Measurements from ENCODE around the gene LDB2. TPM values are rescaled to one million over a fixed set of nuclear protein-coding genes. Genes with fewer than 3 reads are reported as not detected.

The LDB2 gene
- total and polyA plus RNA-seq, 8 donors, result 4.0 to 11.6 (median 5.9) TPM

DNA sequence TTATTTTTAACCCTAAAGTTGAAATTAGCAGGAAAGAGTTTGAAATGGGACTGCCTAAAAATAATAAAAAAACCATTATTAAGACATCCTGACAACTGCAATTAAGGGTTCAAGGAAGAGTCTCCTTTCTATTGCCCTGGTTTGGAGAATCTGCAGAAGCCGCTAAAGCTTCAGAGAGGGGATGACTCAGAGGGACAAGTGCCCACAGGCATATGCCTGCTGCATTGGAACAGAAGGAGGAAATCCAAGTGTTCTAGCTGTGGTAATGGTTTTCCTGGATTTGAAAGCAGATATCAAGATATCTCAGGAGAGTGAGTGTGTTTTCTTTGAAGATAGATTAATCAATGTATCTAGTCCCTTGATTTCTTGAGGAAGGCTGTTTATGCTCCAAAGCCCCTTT lies 437.1 kb downstream of the LDB2 start:
- H3K9me3 ChIP-seq, result no peaks in the 10 kb centered on the region
- 85% methylated on average over 1 of the region's 1 CpG for WGBS, 2 donors
- DNase-seq, result no peak
- FAIRE-seq, result no peak
- H3K27me3 ChIP-seq, result no peaks in the 10 kb centered on the region
- TF ChIP-seq, protein P1, sequence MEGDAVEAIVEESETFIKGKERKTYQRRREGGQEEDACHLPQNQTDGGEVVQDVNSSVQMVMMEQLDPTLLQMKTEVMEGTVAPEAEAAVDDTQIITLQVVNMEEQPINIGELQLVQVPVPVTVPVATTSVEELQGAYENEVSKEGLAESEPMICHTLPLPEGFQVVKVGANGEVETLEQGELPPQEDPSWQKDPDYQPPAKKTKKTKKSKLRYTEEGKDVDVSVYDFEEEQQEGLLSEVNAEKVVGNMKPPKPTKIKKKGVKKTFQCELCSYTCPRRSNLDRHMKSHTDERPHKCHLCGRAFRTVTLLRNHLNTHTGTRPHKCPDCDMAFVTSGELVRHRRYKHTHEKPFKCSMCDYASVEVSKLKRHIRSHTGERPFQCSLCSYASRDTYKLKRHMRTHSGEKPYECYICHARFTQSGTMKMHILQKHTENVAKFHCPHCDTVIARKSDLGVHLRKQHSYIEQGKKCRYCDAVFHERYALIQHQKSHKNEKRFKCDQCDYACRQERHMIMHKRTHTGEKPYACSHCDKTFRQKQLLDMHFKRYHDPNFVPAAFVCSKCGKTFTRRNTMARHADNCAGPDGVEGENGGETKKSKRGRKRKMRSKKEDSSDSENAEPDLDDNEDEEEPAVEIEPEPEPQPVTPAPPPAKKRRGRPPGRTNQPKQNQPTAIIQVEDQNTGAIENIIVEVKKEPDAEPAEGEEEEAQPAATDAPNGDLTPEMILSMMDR (IDR thresholded peaks at IDR 0.05), result no peak
- H3K36me3 ChIP-seq, result no peaks in the 10 kb centered on the region
- no peaks in the 10 kb centered on the region for H3K4me1 ChIP-seq
- no peak for ATAC-seq
- no peak overlapping the region for H3K27ac ChIP-seq
- no peak overlapping the region for H3K4me3 ChIP-seq
- intact Hi-C loops (cut with DNase I), result no loop called here

DNA sequence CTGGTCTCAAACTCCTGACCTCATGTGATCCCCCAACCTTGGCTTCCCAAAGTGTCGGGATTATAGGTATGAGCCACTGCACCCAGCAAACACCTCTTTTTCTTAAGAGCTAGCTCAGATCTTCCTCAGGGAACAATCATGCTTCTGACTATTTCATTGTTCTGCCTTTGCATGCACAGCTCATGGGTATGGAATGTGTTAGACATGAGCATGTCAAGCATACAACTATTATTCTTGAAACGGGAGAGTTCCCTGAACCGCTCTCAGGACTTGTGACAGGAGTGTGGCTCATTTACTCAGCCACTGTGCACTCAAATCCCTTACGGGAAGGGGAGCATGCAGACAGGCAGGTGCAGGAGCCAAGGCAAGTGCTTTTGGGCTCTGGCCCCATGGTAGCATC lies 440.5 kb downstream of the LDB2 start:
- intact Hi-C loops (cut with DNase I), result no loop called here

More for the DNA sequence above, 440.5 kb downstream of the LDB2 start:
- TF ChIP-seq, protein P1 (IDR thresholded peaks at IDR 0.05), result no peak
- Histone ChIP-seq H3K27ac (no peak overlapping the region), H3K4me3 (no peak overlapping the region), H3K9me3 (no peaks in the 10 kb centered on the region), H3K27me3 (no peaks in the 10 kb centered on the region), H3K36me3 (no peaks in the 10 kb centered on the region), H3K4me1 (no peaks in the 10 kb centered on the region)
- ATAC-seq (no peak), DNase-seq (no peak), FAIRE-seq (no peak)
- WGBS, 2 donors, result 93 to 96% methylated on average over 4 of the region's 4 CpGs

All from pancreas (tissue), 10 donors.